Fibroblast of lung (primary cell): ENCODE results near the gene CEP250. TPM values are rescaled to one million over a fixed set of nuclear protein-coding genes. Genes with fewer than 3 reads are reported as not detected.
A peak's percentile ranks its signal among the peaks of the same experiment; 100 is the strongest.

Experiments
- DNase-seq, 2 donors: peaks; one replicate each; pipeline versions ENCODE4 v3.0.0 to v3.0.0-alpha.2; 2010; ENCODE audit warnings: low read depth in 2 of 2
- H2AFZ ChIP-seq: 2 replicates; pipeline ENCODE4 v1.5.1; 2012; ENCODE audit warnings: low read length, control low read depth, inconsistent platforms
- H3K27ac ChIP-seq: 2 replicates; pipeline ENCODE4 v1.5.1; 2011; ENCODE audit warnings: low read length, control low read depth; ENCODE audit not compliant: insufficient read depth
- H3K27me3 ChIP-seq: 2 replicates; pipeline ENCODE4 v1.5.1; 2011; ENCODE audit warnings: mild to moderate bottlenecking, low read length; ENCODE audit not compliant: control insufficient read depth, insufficient read depth
- H3K36me3 ChIP-seq: 2 replicates; pipeline ENCODE4 v1.5.1; 2011; ENCODE audit warnings: low read length; ENCODE audit not compliant: control insufficient read depth, insufficient read depth
- H3K4me1 ChIP-seq: 2 replicates; pipeline ENCODE4 v1.5.1; 2011; ENCODE audit warnings: low read length; ENCODE audit not compliant: control insufficient read depth, insufficient read depth; ENCODE audit errors: extremely low read depth
- H3K4me2 ChIP-seq: 2 replicates; pipeline ENCODE4 v1.5.1; 2011; ENCODE audit warnings: low read length, control low read depth; ENCODE audit not compliant: insufficient read depth; ENCODE audit errors: extremely low read depth
- H3K4me3 ChIP-seq, 4 experiments: fragments of 200-600 bp in 1 of 4; sonication (generic) in 1 of 4; replicated peaks in 1 of 4; 2 replicates each; pipeline ENCODE4 v1.5.1; 2011 to 2016; ENCODE audit warnings: low read length in 4 of 4, low read depth in 3 of 4, mild to moderate bottlenecking in 3 of 4, control low read depth in 2 of 4, inconsistent platforms in 1 of 4, mixed read lengths in 1 of 4; ENCODE audit not compliant: insufficient read depth in 1 of 4; ENCODE audit errors: control extremely low read depth in 1 of 4
- H3K79me2 ChIP-seq: 2 replicates; pipeline ENCODE4 v1.5.1; 2012; ENCODE audit warnings: mild to moderate bottlenecking, low read length, inconsistent platforms; ENCODE audit not compliant: control insufficient read depth, insufficient read depth
- H3K9ac ChIP-seq: 2 replicates; pipeline ENCODE4 v1.5.1; 2011; ENCODE audit warnings: mild to moderate bottlenecking, low read length, control low read depth; ENCODE audit not compliant: insufficient read depth
- H3K9me3 ChIP-seq: 2 replicates; pipeline ENCODE4 v1.5.1; 2012; ENCODE audit warnings: low read depth, low read length; ENCODE audit not compliant: control insufficient read depth, insufficient read depth
- H4K20me1 ChIP-seq: 2 replicates; pipeline ENCODE4 v1.5.1; 2011; ENCODE audit warnings: low read length; ENCODE audit not compliant: control insufficient read depth, insufficient read depth; ENCODE audit errors: extremely low read depth
- EZH2 ChIP-seq: IDR thresholded peaks from 2 replicates; pipeline ENCODE4 v1.5.1; 2012; ENCODE audit warnings: low read length, control low read depth, mild to moderate bottlenecking; ENCODE audit errors: missing control alignments
- polyA plus RNA-seq, 2 donors: library from polyadenylated mRNA; depleted of rRNA in 1 of 2; stranded (reverse) in 1 of 2; unstranded in 1 of 2; fragments of >200 nt; gene quantifications; 2 replicates each; pipeline ENCODE4 v1.2.1, GENCODE V29; 2011 to 2012; ENCODE audit warnings: missing spikeins in 1 of 2
- total RNA-seq: library from RNA; depleted of rRNA; stranded (reverse); fragments of >200 nt; gene quantifications from 2 replicates; pipeline ENCODE4 v1.2.1, GENCODE V29; 2014
- TF ChIP-seq, protein P1 (sequence below), 2 donors: IDR thresholded peaks in 1 of 2; conservative IDR thresholded peaks in 1 of 2; 1 replicate in 1 of 2; 2 replicates in 1 of 2; pipeline ENCODE4 v1.5.1; 2011 to 2012; ENCODE audit warnings: low read length in 2 of 2, control low read depth in 1 of 2, inconsistent platforms in 1 of 2, low read depth in 1 of 2, mild to moderate bottlenecking in 1 of 2

CEP250 gene
- total and polyA plus RNA-seq, 2 donors (not counting 1 experiment from before 2014, with no cell fraction given): 11.3 to 45.9 TPM

DNA sequence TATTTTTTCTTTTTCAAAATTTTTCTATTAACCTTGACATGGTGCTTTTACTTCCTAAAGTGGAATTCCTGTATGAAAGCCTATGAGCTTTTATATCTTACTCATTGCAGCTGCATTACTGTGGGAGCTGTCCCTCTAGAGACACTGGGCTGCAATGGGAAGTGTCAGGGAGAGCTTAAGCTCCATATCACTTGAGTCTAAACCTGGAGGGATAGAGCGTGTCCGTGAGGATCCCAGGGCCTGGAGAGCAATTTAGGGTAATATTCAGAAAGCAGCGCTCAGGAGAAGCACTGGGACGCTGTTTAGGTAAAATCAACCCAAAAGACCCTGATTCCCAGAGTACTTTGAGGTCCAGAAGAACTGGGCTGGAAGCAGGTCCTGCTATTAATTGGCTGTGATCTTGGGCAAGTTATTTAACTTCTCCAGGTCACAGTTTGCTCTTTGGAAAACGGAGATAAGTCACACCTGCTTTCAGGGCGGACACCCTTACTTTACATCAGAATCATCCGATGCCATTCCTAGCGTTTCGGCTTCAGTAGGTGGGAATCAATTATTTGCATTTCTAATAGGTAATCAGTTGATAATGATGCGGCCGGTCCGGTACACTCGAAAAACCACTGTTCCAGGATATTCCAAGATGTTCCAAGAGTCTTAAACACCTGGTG lies 85.9 kb downstream of the CEP250 start:
- Histone ChIP-seq H3K27ac (no peak overlapping the region), H3K9me3 (no peaks in the 10 kb centered on the region), H2AFZ (peak overlapping the region; percentile 15), H3K4me1 (peaks cover 2% of the 10 kb centered on the region), H3K27me3 (no peaks in the 10 kb centered on the region), H3K4me2 (peak overlapping the region; percentile 95), H3K9ac (no peak overlapping the region), H3K36me3 (peaks cover 6% of the 10 kb centered on the region), H3K4me3 (peak overlapping the region; percentile 49 to 98 (median 90)), H3K79me2 (peaks cover 8% of the 10 kb centered on the region), H4K20me1 (no peaks in the 10 kb centered on the region)
- TF ChIP-seq, protein P1, sequence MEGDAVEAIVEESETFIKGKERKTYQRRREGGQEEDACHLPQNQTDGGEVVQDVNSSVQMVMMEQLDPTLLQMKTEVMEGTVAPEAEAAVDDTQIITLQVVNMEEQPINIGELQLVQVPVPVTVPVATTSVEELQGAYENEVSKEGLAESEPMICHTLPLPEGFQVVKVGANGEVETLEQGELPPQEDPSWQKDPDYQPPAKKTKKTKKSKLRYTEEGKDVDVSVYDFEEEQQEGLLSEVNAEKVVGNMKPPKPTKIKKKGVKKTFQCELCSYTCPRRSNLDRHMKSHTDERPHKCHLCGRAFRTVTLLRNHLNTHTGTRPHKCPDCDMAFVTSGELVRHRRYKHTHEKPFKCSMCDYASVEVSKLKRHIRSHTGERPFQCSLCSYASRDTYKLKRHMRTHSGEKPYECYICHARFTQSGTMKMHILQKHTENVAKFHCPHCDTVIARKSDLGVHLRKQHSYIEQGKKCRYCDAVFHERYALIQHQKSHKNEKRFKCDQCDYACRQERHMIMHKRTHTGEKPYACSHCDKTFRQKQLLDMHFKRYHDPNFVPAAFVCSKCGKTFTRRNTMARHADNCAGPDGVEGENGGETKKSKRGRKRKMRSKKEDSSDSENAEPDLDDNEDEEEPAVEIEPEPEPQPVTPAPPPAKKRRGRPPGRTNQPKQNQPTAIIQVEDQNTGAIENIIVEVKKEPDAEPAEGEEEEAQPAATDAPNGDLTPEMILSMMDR (conservative IDR thresholded peaks at IDR 0.05 in 1 of 2, IDR thresholded peaks at IDR 0.05 in 1 of 2; ENCODE audit: low read depth in 1 of 2, low read length in 2 of 2): no peak
- TF ChIP-seq EZH2: no peak
- no peak for DNase-seq

DNA sequence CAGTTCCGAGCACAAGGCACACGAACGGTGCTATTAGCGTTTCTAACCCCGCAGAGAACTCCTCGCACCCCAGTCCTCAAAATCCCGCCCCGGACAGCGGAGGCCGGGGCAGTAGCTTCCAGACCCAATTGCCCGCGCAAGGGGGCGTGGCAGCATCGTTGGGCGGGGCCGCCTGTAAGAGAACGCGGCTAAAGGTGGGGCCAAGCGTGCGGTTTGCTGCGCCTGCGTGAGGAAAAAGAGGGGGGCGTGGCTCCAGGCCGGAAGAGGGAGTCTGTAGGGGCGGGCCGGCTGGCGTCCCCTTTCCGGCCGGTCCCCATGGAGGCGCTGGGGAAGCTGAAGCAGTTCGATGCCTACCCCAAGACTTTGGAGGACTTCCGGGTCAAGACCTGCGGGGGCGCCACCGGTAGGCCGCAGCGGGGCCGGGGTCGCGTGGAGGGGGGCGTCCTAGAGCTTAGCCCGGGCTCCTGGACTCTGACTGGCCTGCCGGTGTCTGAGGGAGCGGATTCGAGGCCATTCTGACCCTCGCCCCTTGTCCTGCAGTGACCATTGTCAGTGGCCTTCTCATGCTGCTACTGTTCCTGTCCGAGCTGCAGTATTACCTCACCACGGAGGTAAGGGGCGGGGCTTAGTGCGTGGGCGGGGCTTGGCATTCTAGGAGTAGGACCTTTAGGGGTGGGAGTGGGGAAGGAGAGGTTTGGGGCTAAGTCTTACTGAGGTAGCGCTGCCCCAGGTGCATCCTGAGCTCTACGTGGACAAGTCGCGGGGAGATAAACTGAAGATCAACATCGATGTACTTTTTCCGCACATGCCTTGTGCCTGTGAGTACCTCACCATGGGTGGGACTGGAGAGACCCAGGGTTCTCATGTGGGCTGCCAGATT lies 86.6 kb downstream of the CEP250 start, which contains the start of gene ERGIC3:
Gene ERGIC3, plus strand, starts transcription at position 296 of the 880 bp plus-strand sequence. Its CDS starts 20 bp downstream, at position 316.
- peak; percentile 92 to 94 for DNase-seq
- H3K9ac ChIP-seq: peak within 1 kb of the TSS; percentile 88
- H3K4me2 ChIP-seq: peak within 1 kb of the TSS; percentile 95
- peaks cover 6% of the 10 kb centered on the region for H3K36me3 ChIP-seq
- H4K20me1 ChIP-seq: no peaks in the 10 kb centered on the region
- H3K4me3 ChIP-seq: peak within 1 kb of the TSS; percentile 74 to 98 (median 90)
- H3K4me1 ChIP-seq: peaks cover 2% of the 10 kb centered on the region
- peaks cover 8% of the 10 kb centered on the region for H3K79me2 ChIP-seq
- no peaks in the 10 kb centered on the region for H3K27me3 ChIP-seq
- TF ChIP-seq, protein P1 (conservative IDR thresholded peaks at IDR 0.05 in 1 of 2, IDR thresholded peaks at IDR 0.05 in 1 of 2; ENCODE audit: low read depth in 1 of 2, low read length in 2 of 2): no peak
- TF ChIP-seq EZH2: no peak
- H2AFZ ChIP-seq: peak within 1 kb of the TSS; percentile 91
- no peaks in the 10 kb centered on the region for H3K9me3 ChIP-seq
- H3K27ac ChIP-seq: peak within 1 kb of the TSS; percentile 80

DNA sequence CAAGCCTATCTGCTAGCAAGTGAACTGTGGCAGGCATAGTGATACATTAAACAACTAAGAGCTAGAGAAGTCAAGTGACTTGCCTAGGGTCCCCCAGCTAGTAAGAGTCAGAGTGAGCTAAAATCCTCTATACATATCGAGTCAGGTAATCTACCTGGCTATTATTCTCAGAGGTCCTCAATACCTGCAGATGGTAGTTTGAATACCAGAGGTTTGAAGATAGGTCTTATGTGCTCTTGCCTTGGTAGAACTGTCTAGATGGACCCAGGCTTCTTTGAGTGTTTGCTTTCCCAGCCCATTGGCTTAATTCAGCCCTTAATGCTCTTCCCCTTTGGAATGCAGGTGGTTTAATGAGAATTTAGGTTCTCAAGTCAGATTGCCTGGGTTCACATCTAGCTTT lies 87.6 kb downstream of the CEP250 start:
- H3K4me1 ChIP-seq: peaks cover 2% of the 10 kb centered on the region
- peak overlapping the region in 3 of 4 experiments; percentile 74 to 91 (median 90) for H3K4me3 ChIP-seq
- TF ChIP-seq, protein P1 (conservative IDR thresholded peaks at IDR 0.05 in 1 of 2, IDR thresholded peaks at IDR 0.05 in 1 of 2; ENCODE audit: low read depth in 1 of 2, low read length in 2 of 2): no peak
- no peak for TF ChIP-seq EZH2
- peaks cover 12% of the 10 kb centered on the region for H3K36me3 ChIP-seq
- DNase-seq: no peak
- H3K27me3 ChIP-seq: no peaks in the 10 kb centered on the region
- no peaks in the 10 kb centered on the region for H4K20me1 ChIP-seq
- peaks cover 8% of the 10 kb centered on the region for H3K79me2 ChIP-seq
- no peak overlapping the region for H2AFZ ChIP-seq
- no peak overlapping the region for H3K9ac ChIP-seq
- no peaks in the 10 kb centered on the region for H3K9me3 ChIP-seq
- H3K4me2 ChIP-seq: peak overlapping the region; percentile 95
- no peak overlapping the region for H3K27ac ChIP-seq
